ENCODE results near the gene SLC51B. TPM values are rescaled to one million over a fixed set of nuclear protein-coding genes. Genes with fewer than 3 reads are reported as not detected.

SLC51B gene
- 1.2 and 5.7 TPM in 2 replicates for total RNA-seq (ENCODE audit: low replicate concordance)
- long read RNA-seq, partial matches to known transcripts = 0 of 4 reads
- long read RNA-seq, other reads (novel, unspliced or antisense) = 1 of 4 reads

DNA sequence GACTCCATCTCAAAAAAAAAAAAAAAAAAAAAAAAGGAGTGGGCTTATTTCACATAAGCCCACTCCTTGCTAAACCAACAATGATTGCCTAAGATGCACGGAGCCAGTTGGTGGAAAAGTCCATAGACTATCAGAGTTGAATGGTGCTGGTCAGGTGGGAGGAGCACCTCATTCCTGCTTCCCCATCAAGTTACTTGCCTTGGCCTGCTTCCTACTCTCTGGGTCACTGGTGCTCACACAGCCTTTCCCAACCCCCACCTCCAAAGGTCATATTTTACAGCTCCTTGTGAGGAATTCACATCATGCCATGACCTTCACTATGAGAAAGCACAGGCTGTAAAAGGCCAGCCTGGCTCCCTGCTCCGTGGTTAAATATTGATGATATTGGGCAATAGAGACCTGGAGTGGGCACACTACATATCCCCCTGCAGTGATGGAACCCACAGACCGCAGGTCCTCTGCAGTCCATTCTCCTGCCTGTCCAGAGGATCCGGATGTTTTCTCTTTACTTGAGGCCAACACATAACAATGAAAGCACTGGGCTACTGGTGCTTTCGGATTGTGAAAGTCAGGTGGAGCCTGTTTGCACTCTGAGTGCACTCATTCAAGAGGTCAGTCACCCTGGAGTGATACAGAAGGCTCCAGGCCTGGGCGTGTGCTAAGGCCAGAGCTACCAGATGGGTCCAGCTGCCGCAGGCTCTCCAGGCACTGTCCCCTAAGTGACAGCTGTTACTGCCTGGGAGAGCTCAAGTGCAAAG, at the start of gene SLC51B:
SLC51B (plus strand) TSS at position 664 of the 758 bp plus-strand sequence. CDS start 4,618 bp downstream, outside the sequence.
- Mint-ChIP-seq H3K27me3 (peaks cover 3% of the 10 kb centered on the region), H3K4me1 (ENCODE audit: unreplicated experiment) (peaks cover 34% of the 10 kb centered on the region), H3K9me3 (no peaks in the 10 kb centered on the region), H3K4me3 (peak within 1 kb of the TSS; percentile 28), H3K27ac (peak within 1 kb of the TSS; percentile 82), H3K36me3 (no peaks in the 10 kb centered on the region)
- TF ChIP-seq, protein P1, sequence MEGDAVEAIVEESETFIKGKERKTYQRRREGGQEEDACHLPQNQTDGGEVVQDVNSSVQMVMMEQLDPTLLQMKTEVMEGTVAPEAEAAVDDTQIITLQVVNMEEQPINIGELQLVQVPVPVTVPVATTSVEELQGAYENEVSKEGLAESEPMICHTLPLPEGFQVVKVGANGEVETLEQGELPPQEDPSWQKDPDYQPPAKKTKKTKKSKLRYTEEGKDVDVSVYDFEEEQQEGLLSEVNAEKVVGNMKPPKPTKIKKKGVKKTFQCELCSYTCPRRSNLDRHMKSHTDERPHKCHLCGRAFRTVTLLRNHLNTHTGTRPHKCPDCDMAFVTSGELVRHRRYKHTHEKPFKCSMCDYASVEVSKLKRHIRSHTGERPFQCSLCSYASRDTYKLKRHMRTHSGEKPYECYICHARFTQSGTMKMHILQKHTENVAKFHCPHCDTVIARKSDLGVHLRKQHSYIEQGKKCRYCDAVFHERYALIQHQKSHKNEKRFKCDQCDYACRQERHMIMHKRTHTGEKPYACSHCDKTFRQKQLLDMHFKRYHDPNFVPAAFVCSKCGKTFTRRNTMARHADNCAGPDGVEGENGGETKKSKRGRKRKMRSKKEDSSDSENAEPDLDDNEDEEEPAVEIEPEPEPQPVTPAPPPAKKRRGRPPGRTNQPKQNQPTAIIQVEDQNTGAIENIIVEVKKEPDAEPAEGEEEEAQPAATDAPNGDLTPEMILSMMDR (conservative IDR thresholded peaks at IDR 0.05) = no peak
- DNase-seq (ENCODE audit: extremely low spot score, unreplicated experiment) = no peak

DNA sequence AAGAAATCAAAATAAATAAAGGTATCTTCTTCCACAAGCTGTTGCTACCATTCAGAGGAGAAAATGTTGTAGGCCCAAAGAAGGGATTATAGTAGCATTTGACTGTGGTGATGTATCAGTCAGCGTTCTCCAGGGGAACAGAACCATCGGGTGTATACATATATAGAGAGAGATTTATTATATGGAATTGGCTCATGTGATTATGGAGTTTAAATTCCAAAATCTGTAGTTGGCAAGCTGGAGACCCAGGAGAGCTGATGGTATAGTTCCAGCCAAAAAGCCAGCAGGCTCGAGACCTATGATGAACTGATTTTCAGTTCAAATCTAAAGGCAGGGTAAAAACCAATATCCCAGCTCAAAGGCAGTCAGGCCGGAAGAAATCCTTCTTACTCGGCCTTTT, 48.1 kb upstream of the SLC51B start:
- TF ChIP-seq, protein P1 (conservative IDR thresholded peaks at IDR 0.05) = no peak
- H3K4me3 Mint-ChIP-seq = no peak overlapping the region
- H3K36me3 Mint-ChIP-seq = no peaks in the 10 kb centered on the region

DNA sequence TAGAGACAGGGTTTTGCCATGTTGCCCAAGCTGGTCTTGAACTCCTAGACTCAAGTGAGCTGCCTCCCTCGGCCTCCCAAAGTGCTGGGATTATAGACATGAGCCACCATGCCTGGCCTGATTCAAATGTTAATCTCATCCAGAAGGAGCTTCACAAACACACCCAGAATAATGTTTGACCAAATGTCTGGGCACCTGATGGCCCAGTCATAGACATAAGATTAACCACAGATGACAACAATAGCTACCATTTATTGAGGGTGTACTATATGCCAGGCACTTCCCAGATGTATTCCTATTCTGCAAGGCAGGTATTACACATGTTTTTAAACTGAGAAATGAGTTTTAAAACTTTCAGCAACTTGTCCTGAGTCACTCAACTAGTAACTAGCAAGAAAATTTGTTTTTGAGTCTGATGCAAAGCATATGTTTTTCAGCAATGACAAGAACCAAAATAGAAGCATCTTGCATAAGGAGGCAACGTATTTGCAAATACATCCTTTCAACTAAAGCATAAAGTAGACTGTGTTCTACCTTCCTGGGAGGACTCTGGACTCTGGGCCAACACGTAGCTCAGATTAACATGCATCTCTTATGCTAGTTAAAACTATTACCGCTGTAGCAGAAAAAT, 47.3 kb upstream of the SLC51B start:
- Mint-ChIP-seq H3K36me3 (peaks cover under 1% of the 10 kb centered on the region), H3K27me3 (no peaks in the 10 kb centered on the region), H3K9me3 (no peaks in the 10 kb centered on the region), H3K27ac (no peak overlapping the region), H3K4me1 (ENCODE audit: unreplicated experiment) (no peaks in the 10 kb centered on the region), H3K4me3 (no peak overlapping the region)
- DNase-seq (ENCODE audit: extremely low spot score, unreplicated experiment) = no peak
- TF ChIP-seq, protein P1 (conservative IDR thresholded peaks at IDR 0.05) = no peak

More for the DNA sequence above, 48.1 kb upstream of the SLC51B start:
- no peaks in the 10 kb centered on the region for H3K9me3 Mint-ChIP-seq
- DNase-seq (ENCODE audit: extremely low spot score, unreplicated experiment) = no peak
- no peak overlapping the region for H3K27ac Mint-ChIP-seq
- no peaks in the 10 kb centered on the region for H3K4me1 Mint-ChIP-seq (ENCODE audit: unreplicated experiment)
- H3K27me3 Mint-ChIP-seq = no peaks in the 10 kb centered on the region

DNA sequence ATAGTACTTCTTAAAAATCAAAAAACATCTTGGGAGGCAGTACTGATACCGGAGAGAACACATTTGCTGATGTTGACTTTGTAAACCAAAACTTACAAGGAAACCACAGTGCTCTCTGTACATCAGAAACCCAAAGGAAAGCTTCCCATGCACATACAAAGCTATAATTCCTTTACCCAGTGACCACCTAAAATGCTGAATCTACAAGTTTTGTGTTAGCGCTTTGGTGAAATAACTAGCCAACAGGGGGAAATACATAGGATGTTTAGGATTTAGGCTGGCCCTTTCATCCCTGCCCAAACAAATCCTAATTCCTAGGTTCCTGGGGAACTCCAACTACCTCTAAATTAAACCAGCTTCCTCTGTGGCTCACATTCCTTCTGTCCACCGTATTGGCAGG, 40.2 kb upstream of the SLC51B start:
- TF ChIP-seq, protein P1 (conservative IDR thresholded peaks at IDR 0.05) = no peak
- no peaks in the 10 kb centered on the region for H3K27me3 Mint-ChIP-seq
- no peaks in the 10 kb centered on the region for H3K4me1 Mint-ChIP-seq (ENCODE audit: unreplicated experiment)
- no peaks in the 10 kb centered on the region for H3K9me3 Mint-ChIP-seq
- peaks cover 13% of the 10 kb centered on the region for H3K36me3 Mint-ChIP-seq
- H3K27ac Mint-ChIP-seq = no peak overlapping the region
- no peak overlapping the region for H3K4me3 Mint-ChIP-seq
- DNase-seq (ENCODE audit: extremely low spot score, unreplicated experiment) = no peak

DNA sequence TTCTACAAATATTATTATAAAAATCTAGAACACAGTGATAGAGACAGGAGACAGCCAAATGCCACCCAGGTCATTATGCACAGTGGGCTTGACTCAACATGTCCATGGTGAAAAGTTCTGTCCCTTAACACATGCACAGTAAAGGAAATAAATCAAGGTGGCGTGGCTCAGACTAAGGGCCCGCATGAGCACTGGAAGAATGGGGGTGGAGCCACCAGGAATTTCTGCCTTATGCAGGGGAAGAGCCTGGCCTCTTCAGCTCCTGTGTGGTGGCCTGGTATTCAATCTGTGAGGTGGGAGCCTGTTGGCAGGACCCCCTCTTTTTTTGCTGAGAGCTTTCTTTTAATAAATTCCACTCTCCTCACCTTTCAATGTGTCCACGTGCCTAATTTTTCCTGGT, 38.3 kb upstream of the SLC51B start:
- Mint-ChIP-seq H3K9me3 (no peaks in the 10 kb centered on the region), H3K4me3 (no peak overlapping the region), H3K4me1 (ENCODE audit: unreplicated experiment) (no peaks in the 10 kb centered on the region), H3K27me3 (no peaks in the 10 kb centered on the region), H3K36me3 (peaks cover 13% of the 10 kb centered on the region), H3K27ac (no peak overlapping the region)
- TF ChIP-seq, protein P1 (conservative IDR thresholded peaks at IDR 0.05) = no peak
- DNase-seq (ENCODE audit: extremely low spot score, unreplicated experiment) = no peak

Measured in type B pancreatic cell (in vitro differentiated cells).